Measurements from ENCODE around the gene NR2F6. TPM values are rescaled to one million over a fixed set of nuclear protein-coding genes. Genes with fewer than 3 reads are reported as not detected.

NR2F6 gene
- total RNA-seq, 1 donor from 2014 or later, result 89.4 TPM

DNA sequence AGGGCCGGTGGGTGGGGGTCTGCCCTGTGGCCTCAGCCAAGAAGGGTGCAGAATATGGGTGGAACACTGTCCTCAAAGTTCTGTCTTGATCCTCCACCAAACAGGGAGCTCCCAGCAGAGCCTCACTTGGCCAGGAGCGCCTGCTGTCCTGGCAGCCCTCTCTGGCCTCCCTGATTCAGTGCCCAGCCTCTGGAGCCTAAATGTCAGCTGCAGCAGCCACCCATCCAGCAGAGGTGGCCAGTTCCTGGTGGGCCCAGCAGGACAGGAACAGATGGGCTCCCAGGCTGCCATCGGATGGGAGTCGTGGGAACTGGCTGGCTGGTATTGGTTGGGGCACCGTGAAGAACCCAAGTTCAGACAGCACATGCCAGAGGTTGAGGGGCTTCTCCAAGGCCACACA, 32.4 kb downstream of the NR2F6 start:
- Histone ChIP-seq H3K27me3 (ENCODE audit: control insufficient read depth, insufficient read depth, low read length) (no peaks in the 10 kb centered on the region), H3K36me3 (ENCODE audit: control insufficient read depth, insufficient read depth, low read length) (peaks cover 4% of the 10 kb centered on the region), H3K4me3 (ENCODE audit: low read depth, low read length) (no peak overlapping the region)
- TF ChIP-seq CTCF (IDR thresholded peaks at IDR 0.05; ENCODE audit: insufficient read depth, low read length, poor library complexity, severe bottlenecking), result no peak
- DNase-seq (ENCODE audit: low read depth), result no peak

GRCh38 chr19:17211547-17212446, 33.9 kb downstream of the NR2F6 start:
- Histone ChIP-seq H3K4me3 (ENCODE audit: low read depth, low read length) (no peak overlapping the region), H3K36me3 (ENCODE audit: control insufficient read depth, insufficient read depth, low read length) (peaks cover 2% of the 10 kb centered on the region), H3K27me3 (ENCODE audit: control insufficient read depth, insufficient read depth, low read length) (no peaks in the 10 kb centered on the region)
- DNase-seq (ENCODE audit: low read depth), result no peak
- TF ChIP-seq CTCF (IDR thresholded peaks at IDR 0.05; ENCODE audit: insufficient read depth, low read length, poor library complexity, severe bottlenecking), result no peak

- TF ChIP-seq CTCF (IDR thresholded peaks at IDR 0.05; ENCODE audit: insufficient read depth, low read length, poor library complexity, severe bottlenecking), result no peak
- no peaks in the 10 kb centered on the region for H3K27me3 ChIP-seq (ENCODE audit: control insufficient read depth, insufficient read depth, low read length)
- peaks cover 2% of the 10 kb centered on the region for H3K36me3 ChIP-seq (ENCODE audit: control insufficient read depth, insufficient read depth, low read length)
- DNase-seq (ENCODE audit: low read depth), result no peak
- H3K4me3 ChIP-seq (ENCODE audit: low read depth, low read length), result no peak overlapping the region
These were observed 35.4 kb downstream of the NR2F6 start for GRCh38 chr19:17210296-17210695.

DNA sequence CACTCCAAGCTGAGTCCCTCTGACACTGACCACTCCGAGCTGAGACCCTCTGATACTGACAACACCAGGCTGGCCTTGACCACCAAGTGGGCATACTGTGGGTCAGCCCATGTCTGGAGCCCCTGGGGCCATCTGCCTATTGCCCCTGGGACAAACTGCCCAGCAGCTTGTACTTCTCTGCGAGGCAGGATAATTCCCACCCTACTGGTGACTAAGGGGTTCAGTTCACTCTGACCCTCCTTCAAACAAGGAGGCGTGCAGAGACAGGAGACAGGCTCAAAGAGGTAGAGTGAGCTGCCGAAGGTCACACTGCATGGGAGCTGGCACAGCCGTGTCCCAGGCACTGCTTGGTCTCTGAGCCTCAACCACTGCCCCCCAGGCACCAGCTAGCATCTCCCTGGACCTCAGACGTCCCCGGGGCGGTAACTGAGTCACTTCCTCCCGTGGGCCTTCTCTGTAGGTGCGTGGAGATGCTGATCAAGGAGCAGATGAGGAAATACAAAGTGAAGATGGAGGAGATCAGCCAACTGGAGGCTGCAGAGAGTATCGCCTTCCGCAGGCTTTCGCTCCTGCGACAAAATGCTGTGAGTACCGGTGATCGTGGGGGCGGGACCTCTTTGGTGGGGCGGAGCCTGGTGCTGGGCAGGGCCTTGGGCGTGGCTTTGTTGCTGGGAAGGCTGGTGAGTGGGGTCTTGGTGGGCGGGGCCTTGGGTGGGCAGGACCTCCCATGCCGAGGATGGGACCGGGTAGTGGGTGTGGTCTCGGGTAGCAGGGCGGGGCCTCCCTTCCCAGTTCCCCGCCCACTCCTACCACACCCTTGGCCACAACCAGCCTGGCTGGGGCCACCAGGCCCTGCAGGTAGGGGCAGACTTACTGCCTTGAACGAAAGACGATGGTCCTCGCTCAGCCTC, 36.3 kb downstream of the NR2F6 start:
- TF ChIP-seq CTCF (IDR thresholded peaks at IDR 0.05; ENCODE audit: insufficient read depth, low read length, poor library complexity, severe bottlenecking), result no peak
- no peak for DNase-seq (ENCODE audit: low read depth)
- Histone ChIP-seq H3K36me3 (ENCODE audit: control insufficient read depth, insufficient read depth, low read length) (peaks cover 3% of the 10 kb centered on the region), H3K4me3 (ENCODE audit: low read depth, low read length) (no peak overlapping the region), H3K27me3 (ENCODE audit: control insufficient read depth, insufficient read depth, low read length) (no peaks in the 10 kb centered on the region)

GRCh38 chr19:17206736-17207581, 38.8 kb downstream of the NR2F6 start:
- no peak overlapping the region for H3K4me3 ChIP-seq (ENCODE audit: low read depth, low read length)
- peaks cover 2% of the 10 kb centered on the region for H3K36me3 ChIP-seq (ENCODE audit: control insufficient read depth, insufficient read depth, low read length)
- no peaks in the 10 kb centered on the region for H3K27me3 ChIP-seq (ENCODE audit: control insufficient read depth, insufficient read depth, low read length)
- DNase-seq (ENCODE audit: low read depth), result no peak
- no peak for TF ChIP-seq CTCF (IDR thresholded peaks at IDR 0.05; ENCODE audit: insufficient read depth, low read length, poor library complexity, severe bottlenecking)

All from kidney epithelial cell (primary cell).